HG02870 (cell line): ENCODE data around the gene NR4A1.

Experiments used
- ATAC-seq: cut with Tn5 transposase; IDR thresholded peaks from one replicate; pipeline ENCODE4 v1.9.1; 2021; ENCODE audit warnings: mild to moderate bottlenecking, moderate library complexity; ENCODE audit not compliant: unreplicated experiment

The NR4A1 gene

DNA sequence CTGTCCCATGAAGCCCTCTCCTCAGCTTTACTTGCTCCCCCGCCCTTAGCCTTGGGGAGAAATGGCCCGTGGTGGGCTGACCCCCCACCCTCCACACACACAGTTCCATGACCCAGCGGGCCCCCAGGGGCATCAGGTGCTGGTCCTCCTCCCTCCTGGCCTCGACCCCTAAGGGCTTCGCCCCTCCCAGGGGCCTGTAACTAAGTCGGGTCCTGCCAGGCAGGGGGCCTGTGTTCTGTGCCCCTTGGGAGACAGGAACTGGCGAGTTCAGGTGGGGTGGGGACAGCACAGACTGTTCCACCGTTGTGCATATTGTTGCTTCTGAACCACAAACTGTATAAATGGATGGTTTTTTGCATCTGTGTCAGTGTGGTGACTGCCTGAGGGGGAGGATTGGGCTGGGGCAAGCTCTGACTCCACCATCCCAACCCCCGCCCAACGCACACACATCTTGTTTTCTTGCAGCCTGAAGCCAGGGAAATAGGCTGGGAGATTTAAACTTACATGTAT is 35.7 kb upstream of the NR4A1 start:
- no peak for ATAC-seq

DNA sequence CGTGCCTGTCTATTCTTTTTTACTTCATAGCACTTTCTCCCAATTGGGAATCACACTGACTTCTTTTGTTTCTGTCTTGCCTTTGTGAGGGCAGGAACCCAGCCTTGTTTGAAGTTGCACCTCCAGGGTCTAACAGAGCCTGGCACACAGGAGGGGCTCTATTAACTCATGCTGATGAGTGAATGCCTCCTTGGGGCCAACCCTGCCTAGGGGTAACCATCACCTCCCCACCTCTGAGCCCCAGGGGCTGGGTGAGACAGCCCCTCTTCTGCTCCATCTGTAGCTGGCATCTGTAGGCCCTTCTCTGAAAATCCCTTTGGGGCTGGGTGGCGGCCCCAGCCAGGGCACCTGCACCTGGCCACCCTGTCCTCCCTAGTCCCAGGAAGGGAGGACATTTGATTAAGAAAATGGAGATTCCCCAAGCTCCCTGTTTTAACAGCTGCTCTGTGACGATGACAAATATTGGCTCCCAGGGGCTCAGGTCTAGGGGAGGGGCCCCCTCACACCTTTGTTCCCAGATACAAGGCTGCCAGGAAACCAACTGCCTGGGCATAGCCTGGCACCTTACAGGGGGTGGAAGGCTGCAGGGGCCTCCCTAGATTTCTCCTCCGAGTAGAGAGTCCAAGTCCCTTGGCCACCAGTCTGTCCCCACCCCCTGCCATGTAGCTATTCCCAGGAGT is 32.7 kb upstream of the NR4A1 start:
- no peak for ATAC-seq

DNA sequence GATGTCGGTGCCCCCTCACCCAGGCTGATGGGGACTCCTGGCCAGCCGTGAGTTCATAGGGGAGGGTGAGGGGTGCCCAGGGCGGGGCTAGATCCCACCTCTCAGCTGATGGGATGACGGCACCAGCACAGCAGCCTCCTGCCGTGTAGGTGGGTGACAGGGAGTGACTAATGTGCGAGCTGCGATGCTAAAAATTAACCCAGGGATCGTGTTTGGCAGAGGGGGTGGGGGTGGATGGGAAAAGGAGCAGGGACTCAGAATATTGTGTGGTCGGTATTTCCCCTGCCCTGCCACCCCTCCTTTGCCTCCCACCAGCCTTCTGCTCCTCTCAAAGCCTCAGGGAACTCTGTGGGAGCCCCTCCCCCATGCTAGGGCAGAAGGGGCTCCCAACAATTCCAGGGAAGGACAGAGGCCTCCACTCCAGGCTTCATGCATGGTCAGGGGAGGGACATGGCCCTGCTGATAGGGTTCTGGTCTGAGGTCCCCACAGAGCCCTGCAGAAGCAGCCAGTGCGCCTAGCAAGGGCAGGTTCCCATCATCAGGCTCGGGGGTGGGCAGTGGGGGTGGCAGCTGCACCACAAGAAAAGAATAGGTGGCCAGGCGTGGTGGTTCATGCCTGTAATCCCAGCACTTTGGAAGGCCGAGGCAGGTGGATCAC is 32.0 kb upstream of the NR4A1 start:
- ATAC-seq, result no peak

DNA sequence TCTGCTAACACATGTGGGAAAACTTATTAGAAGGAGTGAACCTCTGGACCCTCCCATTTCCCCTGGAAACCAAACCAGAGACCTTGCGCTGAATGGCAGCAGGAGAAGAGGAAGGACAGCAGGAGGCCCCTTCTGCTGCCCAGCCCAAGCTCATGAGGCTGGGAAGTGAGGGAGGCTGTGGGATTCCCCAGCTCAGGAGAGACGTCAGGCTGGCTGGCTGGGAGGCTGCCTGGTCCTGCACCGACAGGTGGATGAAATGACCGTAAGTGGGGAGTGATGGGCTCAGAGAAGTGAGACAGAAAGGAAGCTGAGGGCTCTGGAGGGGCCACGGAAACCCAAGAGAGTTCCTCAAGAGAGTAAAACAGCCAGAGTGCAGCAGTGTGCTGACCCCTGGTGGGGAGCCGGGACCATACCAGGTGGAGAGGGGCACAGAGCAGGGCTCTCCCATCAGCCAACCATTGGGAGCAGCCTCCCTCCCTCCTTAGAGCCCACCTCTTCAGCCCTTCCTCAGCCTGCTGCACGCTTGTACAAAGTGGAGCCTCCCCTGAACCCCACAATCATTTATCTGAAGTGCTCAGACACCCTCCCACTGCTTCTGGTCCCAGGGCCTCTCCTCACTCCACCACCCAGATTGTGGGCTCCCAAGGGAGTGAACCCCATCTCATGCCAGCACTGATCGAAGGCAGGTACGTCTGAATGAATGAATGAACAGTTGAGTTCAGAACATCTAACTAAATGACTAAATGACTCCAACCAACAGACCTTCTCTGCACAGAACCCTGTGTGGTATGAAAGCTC is 30.5 kb upstream of the NR4A1 start:
- ATAC-seq, result no peak

DNA sequence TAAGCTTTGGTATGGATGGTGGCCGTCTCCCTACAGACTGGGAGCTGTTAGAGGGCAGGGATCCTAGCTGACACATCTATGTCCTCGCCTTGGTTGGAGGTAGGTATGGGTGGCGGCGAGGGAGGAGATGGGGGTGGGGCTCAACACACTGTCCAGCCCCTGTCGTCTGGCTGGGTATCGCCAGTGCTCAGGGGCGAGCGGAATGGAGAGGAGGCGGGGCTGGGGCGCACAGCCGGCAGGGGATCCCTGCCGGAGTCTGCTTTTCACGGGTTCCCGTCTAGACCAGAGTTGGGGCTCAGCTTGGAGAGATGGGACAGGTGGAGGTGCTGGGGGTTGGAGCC is 28.4 kb upstream of the NR4A1 start:
- ATAC-seq, result no peak

DNA sequence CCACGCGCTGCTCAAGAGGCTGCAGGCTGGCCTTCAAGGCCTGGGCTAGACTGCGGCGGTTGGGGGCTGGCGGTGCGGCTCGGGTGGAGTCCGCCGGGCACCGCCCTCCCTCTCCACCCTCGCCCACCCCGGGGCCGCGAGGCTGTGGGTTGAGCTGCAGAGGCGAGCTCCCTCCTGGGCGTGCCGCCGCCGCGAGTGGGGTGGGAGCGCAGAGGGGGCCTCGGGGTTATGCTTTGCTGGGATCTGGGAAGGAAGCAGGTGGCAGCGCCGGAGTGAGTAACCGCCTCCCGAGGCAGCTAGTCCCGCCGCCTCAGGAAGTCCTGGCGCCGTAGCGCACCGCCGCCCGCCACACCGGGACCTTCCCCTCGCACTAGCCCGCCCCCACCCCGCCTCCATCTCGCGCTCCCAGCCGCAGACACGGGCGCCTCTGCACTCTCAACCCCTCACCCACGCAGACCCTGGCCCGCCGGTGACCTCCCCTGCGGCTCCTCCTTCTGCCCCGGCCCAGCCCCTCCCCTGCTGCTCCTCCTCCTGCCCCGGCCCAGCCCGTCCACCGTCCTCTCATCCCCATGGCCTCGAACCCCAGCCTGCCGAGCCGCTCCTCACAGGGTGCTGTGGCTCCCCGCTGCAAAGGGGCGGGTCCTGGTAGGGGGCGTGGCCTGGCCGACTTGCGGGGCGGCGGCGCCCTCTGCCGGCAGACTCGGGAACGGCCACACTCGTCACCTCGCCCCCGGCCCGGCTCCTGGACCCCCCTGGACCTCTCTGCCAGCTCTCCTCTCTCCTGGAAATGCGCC is 27.9 kb upstream of the NR4A1 start:
- ATAC-seq, result no peak

DNA sequence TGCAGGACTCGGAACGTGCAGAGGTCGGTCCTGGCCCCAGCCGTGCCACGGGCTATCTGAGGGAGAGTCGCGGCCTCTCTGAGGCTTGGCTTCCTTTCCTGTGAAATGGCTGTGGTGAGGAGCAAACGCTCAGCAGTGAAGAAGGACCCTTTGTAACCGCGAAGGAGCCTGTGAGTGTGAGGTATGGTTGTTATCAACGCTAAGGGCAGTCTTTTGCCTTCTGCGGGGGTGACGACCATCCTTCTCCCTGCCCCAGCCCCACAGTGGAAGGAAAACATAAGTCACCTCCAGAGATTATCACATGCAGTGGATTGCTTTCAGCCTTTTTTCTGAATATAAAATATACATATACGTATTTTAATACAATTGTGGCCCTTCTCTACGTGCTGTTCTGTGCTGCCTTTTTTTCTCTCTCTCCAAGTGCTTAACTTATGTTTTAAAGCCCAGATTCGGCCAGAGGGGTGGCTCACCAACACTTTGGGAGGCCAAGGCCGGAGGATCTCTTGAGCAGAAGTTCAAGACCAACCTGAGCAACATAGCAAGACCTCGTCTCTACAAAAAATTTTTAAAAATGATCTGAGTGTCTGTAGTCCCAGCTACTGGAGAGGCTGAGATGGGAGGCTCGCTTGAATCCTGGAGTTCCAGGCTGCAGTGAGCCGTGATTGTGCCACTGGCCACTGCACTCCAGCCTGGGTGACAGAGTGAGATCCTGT is 27.1 kb upstream of the NR4A1 start:
- no peak for ATAC-seq

DNA sequence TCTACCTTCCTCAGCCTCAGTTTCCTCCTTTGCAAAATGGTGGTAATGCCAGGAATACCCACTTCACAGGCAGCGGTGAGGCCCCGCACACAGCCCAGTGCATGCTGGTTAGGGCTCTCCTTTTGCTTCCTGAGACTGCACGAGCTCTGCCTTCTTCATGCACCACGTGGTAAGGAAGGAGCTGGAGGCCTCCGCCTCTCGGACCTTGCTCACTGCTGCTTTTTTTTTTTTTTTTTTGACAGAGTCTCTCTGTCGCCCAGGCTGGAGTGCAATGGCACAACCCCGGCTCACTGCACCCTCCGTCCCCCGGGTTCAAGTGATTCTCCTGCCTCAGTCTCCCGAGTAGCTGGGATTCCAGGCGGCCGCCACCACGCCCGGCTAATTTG is 26.4 kb upstream of the NR4A1 start:
- no peak for ATAC-seq

DNA sequence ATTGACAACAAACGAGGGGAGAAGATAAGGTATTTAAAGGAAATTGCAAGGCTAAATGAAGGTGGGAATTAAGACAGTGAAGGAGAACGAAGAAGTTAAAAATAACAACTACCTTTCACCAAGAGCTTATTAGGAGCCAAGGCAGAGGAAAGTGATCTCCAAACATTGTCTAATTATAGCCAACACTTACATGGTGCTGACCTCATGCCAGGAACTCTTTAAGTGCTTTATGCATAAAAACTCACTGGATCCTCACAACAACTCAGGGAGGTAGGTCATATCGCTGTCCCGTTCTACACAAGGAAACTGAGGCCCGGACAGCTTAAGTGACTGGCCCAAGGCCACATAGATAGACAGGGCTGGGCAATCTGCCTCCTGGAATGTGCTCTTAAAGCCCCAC is 25.0 kb upstream of the NR4A1 start:
- no peak for ATAC-seq

DNA sequence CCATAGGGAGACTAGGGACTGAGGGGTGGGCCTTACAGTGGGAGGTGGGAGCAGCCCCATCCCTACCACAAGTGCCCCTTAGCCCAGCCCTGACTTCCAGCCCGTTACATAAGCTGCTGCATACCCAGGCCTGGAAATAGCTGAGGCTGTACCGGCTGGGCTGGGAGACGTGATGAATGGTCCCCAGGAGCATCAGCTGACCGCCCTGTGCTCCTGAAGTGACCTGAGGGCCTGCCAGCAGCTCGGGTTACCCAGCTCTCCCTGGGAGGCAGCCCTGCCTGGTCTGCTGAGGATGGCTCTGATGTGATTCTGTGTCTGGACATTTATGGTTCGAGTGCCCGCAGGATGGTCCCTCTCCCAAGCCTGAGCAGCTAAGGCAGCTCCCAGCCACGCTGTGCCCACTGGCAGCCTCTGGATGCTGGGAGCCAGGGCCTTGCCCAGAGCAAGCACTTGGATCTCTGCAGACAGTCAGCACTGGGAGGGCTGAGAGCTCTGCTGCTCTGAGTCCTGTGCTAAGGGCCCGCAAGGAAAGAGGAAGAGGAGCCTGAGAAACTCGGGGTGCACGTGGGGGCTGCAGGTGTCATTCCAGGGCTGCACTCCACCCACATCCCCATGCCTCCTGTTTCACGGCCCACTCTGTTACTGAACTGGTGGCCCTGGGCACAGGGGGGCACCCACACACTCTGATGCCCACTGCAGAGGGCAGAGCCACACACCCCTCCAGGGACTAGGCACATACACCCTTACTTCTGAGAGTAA is 24.0 kb upstream of the NR4A1 start:
- no peak for ATAC-seq

DNA sequence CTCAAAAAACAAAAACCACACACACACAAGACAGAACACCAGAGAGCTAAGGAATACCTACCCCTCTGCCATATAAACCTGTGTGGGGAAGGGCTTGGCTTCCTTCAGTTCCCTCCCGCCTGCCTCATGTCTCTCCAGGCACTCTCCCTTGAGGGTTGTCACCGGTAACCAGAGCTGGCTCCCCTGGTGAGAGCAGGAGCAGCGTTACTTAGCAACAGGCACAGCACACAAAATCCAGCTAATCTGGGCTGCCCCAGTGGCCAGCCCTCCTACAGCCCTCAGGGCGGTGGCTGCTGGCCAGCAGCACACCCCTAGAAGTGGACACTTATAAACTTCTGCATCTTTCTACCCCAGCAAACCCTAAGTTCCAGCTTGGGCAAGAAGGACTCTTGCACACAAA is 21.6 kb upstream of the NR4A1 start:
- ATAC-seq, result no peak

DNA sequence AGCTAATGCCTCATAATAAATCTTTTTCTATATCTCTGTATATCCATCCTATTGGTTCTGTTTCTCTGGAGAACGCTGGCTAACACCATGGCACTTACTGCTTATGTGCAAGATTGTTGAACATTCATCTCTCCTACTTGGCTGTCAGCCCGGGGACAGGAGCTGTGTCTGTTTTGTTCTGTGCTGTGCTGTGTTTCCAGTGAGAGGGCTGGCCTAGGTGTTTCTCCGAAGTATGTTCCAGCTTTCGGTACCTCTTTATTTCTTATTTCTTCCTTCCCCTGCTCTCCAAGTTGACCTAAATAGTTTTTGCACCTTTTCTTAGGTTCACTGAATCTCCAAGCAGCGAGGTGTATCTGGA is 18.8 kb upstream of the NR4A1 start:
- ATAC-seq, result no peak

DNA sequence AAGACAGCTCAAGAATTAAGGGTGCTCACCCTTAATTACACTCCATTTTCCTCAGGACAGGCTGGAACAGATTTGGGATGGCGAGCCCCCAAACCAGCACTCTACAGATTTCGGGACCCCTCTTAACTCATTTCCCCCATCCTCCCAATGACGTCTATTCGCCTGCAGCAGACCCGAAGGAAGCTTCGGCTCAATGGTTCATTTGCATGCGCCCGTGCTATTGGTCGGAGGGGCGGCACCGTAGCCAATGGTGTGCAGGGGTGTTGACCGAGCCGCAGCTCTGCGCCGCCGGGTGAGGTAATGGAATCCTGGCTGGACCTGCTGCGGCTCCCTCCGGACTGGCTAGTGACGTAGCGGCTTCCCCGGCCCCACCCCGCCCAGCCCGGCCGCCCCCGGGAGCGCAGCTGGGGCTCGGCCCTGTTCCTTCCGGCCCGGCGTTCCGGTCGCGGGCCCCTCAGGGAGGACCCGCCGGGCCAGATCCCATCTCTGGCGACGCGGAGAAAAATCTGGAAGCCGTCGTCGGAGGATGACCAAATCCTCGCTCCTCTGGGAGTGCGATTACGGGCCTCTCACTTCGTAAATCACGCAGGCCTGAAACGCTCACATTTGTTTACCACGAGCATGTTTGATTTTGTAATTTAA is 18.3 kb upstream of the NR4A1 start:
- peak; percentile 92 for ATAC-seq

DNA sequence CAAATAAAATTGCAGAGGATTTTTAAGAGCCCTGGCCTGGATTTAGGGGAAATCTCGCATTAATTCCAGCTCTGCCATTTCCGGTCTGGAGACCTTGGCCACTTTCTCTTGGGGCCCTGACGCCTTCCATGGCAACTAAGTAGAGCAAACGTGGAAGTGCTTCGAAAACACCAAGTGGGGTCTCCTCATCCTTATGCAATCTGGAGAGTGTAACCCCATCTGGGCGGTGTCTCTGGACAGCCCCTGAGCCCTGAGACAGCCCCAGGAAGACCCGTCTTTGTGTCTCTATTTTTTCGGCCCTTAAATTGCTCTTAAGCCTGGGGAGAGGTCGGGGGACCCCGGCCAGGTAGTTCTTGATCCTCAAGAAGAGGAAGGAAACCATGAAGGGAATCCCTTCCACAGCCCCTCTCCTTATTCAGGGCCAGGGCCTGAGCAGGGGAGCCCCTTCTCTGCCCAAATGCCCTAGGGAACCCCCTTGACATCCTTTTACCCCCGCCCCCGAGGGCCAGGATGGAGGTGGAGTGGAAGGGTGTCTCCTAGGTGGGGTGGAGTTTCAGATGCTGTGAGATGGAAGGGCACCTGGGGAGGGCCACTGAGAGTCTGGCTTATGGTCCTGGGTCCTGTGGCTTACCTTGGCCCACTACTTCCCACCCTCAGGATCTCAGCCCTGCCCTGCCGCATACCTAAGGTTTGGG is 17.6 kb upstream of the NR4A1 start:
- no peak for ATAC-seq

DNA sequence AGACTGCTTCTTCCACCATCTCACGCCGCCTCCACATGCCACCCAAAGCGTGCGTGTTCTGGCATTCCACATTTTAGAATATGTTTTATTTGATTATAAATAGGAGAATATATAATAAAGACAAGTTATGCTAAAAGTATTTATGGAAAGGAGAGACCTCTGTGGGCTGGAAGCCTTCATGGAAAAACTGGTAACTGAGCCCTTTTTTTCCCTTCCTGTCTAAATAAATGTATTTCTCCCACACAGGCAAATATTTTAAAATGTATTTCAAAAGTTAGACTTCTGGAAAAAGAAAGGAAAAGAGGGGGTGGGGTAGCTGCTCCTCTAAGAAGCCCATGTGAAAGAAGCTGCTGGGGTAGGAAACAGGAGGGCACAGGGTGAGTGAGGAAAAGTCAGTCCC is 16.1 kb upstream of the NR4A1 start:
- no peak for ATAC-seq

DNA sequence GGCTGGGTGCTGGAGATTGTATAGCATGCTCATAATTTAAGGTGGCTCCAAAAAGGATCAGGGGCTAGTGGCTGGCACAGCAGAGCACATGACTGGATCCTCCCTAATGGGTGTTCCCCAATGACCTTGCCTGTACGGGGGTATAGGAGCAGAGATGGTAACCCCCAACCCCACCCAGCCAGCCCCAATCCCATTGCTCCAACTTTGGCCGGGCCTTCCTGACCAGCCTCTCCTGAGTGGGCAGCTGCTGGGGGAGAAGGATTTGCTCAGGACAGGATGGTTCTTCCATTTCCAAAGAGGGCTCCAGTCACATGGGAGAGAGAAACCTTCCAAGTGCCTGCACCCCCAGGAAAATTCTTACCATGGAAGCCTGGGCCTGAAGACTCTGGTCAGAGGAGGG is 15.3 kb upstream of the NR4A1 start:
- ATAC-seq, result no peak

DNA sequence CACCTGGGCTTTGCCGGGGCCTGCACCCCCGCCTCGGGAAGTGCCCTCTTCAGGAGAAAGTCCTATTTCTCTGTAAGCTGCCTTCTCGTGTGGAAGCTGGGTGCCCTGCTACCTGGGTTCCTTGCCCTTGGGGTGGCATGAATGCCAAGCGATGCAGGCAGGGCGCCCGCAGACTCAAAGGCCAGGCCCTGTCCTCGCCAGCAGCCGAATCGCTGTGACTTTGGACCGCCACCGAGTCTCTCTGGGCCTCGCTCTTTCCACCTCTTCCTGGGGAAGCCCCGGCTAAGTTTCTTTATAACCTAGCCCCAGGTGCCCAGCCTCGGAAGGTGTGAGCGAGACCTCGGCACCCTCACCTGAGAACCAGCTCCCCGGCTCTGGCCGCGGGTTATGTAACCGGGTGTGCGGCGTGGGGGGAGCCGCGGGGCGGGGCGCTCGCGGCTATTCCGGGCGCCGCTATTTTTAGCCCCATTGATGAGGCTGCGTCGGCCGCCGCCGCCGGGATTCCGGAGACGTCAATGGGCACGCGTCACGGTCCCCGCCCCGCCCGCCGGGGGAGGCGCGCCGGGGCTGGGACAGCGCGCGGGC is 14.6 kb upstream of the NR4A1 start:
- peak; percentile 33 for ATAC-seq

DNA sequence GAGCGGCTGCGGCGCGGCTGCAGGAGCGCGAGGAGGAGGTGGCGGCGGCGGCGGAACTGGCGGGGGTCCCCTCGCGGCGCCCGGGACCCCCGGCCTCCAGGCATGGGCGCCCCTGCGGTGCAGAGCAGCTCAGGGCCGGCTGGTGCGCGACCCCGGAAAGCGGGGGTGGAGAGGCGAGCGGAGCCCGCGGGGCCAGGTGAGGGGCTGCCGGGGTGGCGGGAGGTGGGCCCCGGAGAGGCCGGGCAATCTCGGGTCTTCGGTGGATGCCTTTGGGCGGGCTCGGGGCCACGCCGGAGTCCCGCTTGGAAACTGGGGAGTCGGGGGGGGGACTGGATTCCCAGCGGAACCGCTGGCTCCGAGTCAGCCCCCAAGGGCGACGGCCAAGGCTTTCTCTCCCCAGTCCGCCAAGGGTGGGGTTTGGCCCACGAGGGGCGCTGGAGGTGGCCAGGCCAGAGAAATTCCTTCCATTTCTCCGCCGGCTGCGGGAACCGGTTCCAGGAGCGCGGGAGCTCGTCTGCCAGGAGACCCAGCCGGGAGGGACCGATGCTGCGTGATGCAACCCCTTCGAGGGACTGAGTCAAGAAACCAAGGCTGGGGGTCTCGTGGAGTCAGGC is 13.9 kb upstream of the NR4A1 start:
- ATAC-seq, result no peak
